ENCODE results near the gene STAM2.

GRCh38 chr2:152189622-152190495, 14.3 kb upstream of the STAM2 start:
- TF ChIP-seq POLR2A (IDR thresholded peaks at IDR 0.05; ENCODE audit: low read depth, low read length) (no peak), MAX (IDR thresholded peaks at IDR 0.05; ENCODE audit: insufficient read depth, insufficient read length) (no peak), POLR2AphosphoS5 (IDR thresholded peaks at IDR 0.05; ENCODE audit: insufficient read depth, low read depth, low read length) (no peak), GATA2 (IDR thresholded peaks at IDR 0.05; ENCODE audit: insufficient read depth, insufficient read length, low read depth, low read length) (no peak), JUN (IDR thresholded peaks at IDR 0.05; ENCODE audit: borderline replicate concordance, insufficient read depth, insufficient read length, low read depth) (no peak)
- TF ChIP-seq, protein P1, sequence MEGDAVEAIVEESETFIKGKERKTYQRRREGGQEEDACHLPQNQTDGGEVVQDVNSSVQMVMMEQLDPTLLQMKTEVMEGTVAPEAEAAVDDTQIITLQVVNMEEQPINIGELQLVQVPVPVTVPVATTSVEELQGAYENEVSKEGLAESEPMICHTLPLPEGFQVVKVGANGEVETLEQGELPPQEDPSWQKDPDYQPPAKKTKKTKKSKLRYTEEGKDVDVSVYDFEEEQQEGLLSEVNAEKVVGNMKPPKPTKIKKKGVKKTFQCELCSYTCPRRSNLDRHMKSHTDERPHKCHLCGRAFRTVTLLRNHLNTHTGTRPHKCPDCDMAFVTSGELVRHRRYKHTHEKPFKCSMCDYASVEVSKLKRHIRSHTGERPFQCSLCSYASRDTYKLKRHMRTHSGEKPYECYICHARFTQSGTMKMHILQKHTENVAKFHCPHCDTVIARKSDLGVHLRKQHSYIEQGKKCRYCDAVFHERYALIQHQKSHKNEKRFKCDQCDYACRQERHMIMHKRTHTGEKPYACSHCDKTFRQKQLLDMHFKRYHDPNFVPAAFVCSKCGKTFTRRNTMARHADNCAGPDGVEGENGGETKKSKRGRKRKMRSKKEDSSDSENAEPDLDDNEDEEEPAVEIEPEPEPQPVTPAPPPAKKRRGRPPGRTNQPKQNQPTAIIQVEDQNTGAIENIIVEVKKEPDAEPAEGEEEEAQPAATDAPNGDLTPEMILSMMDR (IDR thresholded peaks at IDR 0.05; ENCODE audit: extremely low read depth in 1 of 2, insufficient read depth in 1 of 2, low read depth in 1 of 2, low read length in 2 of 2): peak; percentile 58 to 64

All from endothelial cell of umbilical vein (primary cell).